Liver (tissue), 9 donors: Measurements from ENCODE around the gene STXBP1. TPM values are rescaled to one million over a fixed set of nuclear protein-coding genes. Genes with fewer than 3 reads are reported as not detected.

Experiments used
- DNase-seq: peaks from one replicate; pipeline ENCODE4 v3.0.0-alpha.2; 2017; ENCODE audit warnings: low spot score
- H3K27ac ChIP-seq, 2 donors: one replicate each; pipeline ENCODE4 v1.7.0; 2013; ENCODE audit warnings: inconsistent platforms in 2 of 2, low read length in 2 of 2, control low read depth in 1 of 2, low read depth in 1 of 2, mild to moderate bottlenecking in 1 of 2
- H3K27me3 ChIP-seq, 4 donors: one replicate each; pipeline versions ENCODE4 v1.6.1 to v1.7.0; 2013; ENCODE audit warnings: low read length in 3 of 4, inconsistent platforms in 1 of 4, mild to moderate bottlenecking in 1 of 4, moderate library complexity in 1 of 4; ENCODE audit not compliant: control insufficient read depth in 4 of 4, insufficient read depth in 4 of 4
- H3K36me3 ChIP-seq, 4 donors: one replicate each; pipeline versions ENCODE4 v1.6.1 to v1.7.0; 2013; ENCODE audit warnings: low read length in 3 of 4, mild to moderate bottlenecking in 3 of 4, low read depth in 1 of 4, moderate library complexity in 1 of 4; ENCODE audit not compliant: control insufficient read depth in 4 of 4, insufficient read depth in 3 of 4
- H3K4me1 ChIP-seq, 4 donors: one replicate each; pipeline versions ENCODE4 v1.6.1 to v1.7.0; 2013; ENCODE audit warnings: low read length in 3 of 4, mild to moderate bottlenecking in 3 of 4, moderate library complexity in 1 of 4; ENCODE audit not compliant: control insufficient read depth in 4 of 4, insufficient read depth in 4 of 4
- H3K4me3 ChIP-seq, 3 donors: one replicate each; pipeline versions ENCODE4 v1.6.1 to v1.7.0; 2013; ENCODE audit warnings: low read length in 3 of 3, control low read depth in 1 of 3, low read depth in 1 of 3, mild to moderate bottlenecking in 1 of 3
- H3K9ac ChIP-seq, 2 donors: one replicate each; pipeline ENCODE4 v1.7.0; 2013; ENCODE audit warnings: low read length in 2 of 2, mild to moderate bottlenecking in 2 of 2, moderate library complexity in 2 of 2, control low read depth in 1 of 2, low read depth in 1 of 2
- H3K9me3 ChIP-seq, 4 donors: one replicate each; pipeline versions ENCODE4 v1.6.1 to v1.7.0; 2013; ENCODE audit warnings: low read length in 3 of 4; ENCODE audit not compliant: control insufficient read depth in 4 of 4
- CTCF ChIP-seq: fragments of 150-350 bp; IDR thresholded peaks from 2 replicates; pipeline ENCODE4 v1.5.1; 2017; ENCODE audit warnings: improper control_type of control experiment, low read depth, low read length; ENCODE audit not compliant: missing input control
- FOXA1 ChIP-seq: IDR thresholded peaks from 2 replicates; pipeline ENCODE4 v1.6.1; 2016; ENCODE audit warnings: antibody characterized with exemption
- FOXA2 ChIP-seq: IDR thresholded peaks from 2 replicates; pipeline ENCODE4 v1.6.1; 2016; ENCODE audit warnings: antibody characterized with exemption
- HNF4A ChIP-seq, 2 donors: conservative IDR thresholded peaks; 2 replicates each; pipeline ENCODE4 v1.6.1; 2016; ENCODE audit warnings: antibody characterized with exemption in 2 of 2, mild to moderate bottlenecking in 2 of 2
- HNF4G ChIP-seq: IDR thresholded peaks from 2 replicates; pipeline ENCODE4 v1.6.1; 2016; ENCODE audit warnings: antibody characterized with exemption
- NR2F2 ChIP-seq: IDR thresholded peaks from 2 replicates; pipeline ENCODE4 v1.6.1; 2016; ENCODE audit warnings: antibody characterized with exemption
- RAD21 ChIP-seq, 2 donors: IDR thresholded peaks; 2 replicates each; pipeline ENCODE4 v1.6.1; 2016; ENCODE audit warnings: antibody characterized with exemption in 2 of 2, mild to moderate bottlenecking in 2 of 2
- RXRA ChIP-seq, 2 donors: IDR thresholded peaks; 2 replicates each; pipeline ENCODE4 v1.6.1; 2017 to 2018; ENCODE audit warnings: antibody characterized with exemption in 2 of 2, mild to moderate bottlenecking in 1 of 2
- SP1 ChIP-seq: IDR thresholded peaks from 2 replicates; pipeline ENCODE4 v1.6.1; 2018; ENCODE audit warnings: antibody characterized with exemption, mild to moderate bottlenecking
- TAF1 ChIP-seq: conservative IDR thresholded peaks from 2 replicates; pipeline ENCODE4 v1.6.1; 2016; ENCODE audit warnings: antibody characterized with exemption, mild to moderate bottlenecking
- YY1 ChIP-seq: IDR thresholded peaks from 2 replicates; pipeline ENCODE4 v1.6.1; 2016; ENCODE audit warnings: antibody characterized with exemption, mild to moderate bottlenecking
- WGBS: extraction: QIAGEN DNeasy Blood & Tissue Kit; methylation state at CpG from one replicate; pipeline ENCODE4 v1.1.7; 2013; 5-methylcytosine and 5-hydroxymethylcytosine counted together
- polyA plus RNA-seq, 2 donors: library from polyadenylated mRNA; stranded (reverse) in 1 of 2; unstranded in 1 of 2; fragments of 200-250 nt in 1 of 2; fragments of >200 nt in 1 of 2; fragmentation: Nextera tagmentation in 1 of 2; extraction: Ambion mirVana in 1 of 2; gene quantifications; one replicate each; pipeline versions ENCODE4 v1.2.1 to v1.2.3, GENCODE V29; 2013 to 2015
- total RNA-seq, 2 donors: library from RNA; depleted of rRNA; stranded (reverse); fragments of >200 nt; gene quantifications; one replicate each; pipeline ENCODE4 v1.2.3, GENCODE V29; 2014
- TF ChIP-seq, protein P1 (sequence below): IDR thresholded peaks from 2 replicates; pipeline ENCODE4 v1.6.1; 2016; ENCODE audit warnings: antibody characterized with exemption
- TF ChIP-seq, protein P2 (sequence below): IDR thresholded peaks from 2 replicates; pipeline ENCODE4 v1.6.1; 2016; ENCODE audit warnings: antibody characterized with exemption
- donor health status: healthy.
- donor health status: healthy.
- donor health status: healthy.
- donor health status: healthy.
- donor health status: healthy.

STXBP1 gene
- total and polyA plus RNA-seq, 4 donors, result 1.7 to 4.6 (median 2.3) TPM

- Histone ChIP-seq H3K9me3 (no peaks in the 10 kb centered on the region), H3K27ac (no peak overlapping the region), H3K27me3 (no peaks in the 10 kb centered on the region), H3K4me1 (no peaks in the 10 kb centered on the region), H3K4me3 (no peak overlapping the region), H3K36me3 (peaks cover 0 to 1% (median 0%) of the 10 kb centered on the region in 4 donors), H3K9ac (no peak overlapping the region)
- WGBS, result 79% methylated on average over 7 of the region's 7 CpGs
- DNase-seq, result no peak
- TF ChIP-seq FOXA1 (no peak), HNF4A (conservative IDR thresholded peaks at IDR 0.05) (no peak), CTCF (no peak), RAD21 (IDR thresholded peaks at IDR 0.05) (no peak), FOXA2 (no peak), RXRA (IDR thresholded peaks at IDR 0.05) (no peak)
- TF ChIP-seq, protein P1, sequence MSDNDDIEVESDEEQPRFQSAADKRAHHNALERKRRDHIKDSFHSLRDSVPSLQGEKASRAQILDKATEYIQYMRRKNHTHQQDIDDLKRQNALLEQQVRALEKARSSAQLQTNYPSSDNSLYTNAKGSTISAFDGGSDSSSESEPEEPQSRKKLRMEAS, result no peak
- TF ChIP-seq, protein P2, sequence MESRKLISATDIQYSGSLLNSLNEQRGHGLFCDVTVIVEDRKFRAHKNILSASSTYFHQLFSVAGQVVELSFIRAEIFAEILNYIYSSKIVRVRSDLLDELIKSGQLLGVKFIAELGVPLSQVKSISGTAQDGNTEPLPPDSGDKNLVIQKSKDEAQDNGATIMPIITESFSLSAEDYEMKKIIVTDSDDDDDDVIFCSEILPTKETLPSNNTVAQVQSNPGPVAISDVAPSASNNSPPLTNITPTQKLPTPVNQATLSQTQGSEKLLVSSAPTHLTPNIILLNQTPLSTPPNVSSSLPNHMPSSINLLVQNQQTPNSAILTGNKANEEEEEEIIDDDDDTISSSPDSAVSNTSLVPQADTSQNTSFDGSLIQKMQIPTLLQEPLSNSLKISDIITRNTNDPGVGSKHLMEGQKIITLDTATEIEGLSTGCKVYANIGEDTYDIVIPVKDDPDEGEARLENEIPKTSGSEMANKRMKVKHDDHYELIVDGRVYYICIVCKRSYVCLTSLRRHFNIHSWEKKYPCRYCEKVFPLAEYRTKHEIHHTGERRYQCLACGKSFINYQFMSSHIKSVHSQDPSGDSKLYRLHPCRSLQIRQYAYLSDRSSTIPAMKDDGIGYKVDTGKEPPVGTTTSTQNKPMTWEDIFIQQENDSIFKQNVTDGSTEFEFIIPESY, result no peak
These were observed 12.6 kb upstream of the STXBP1 start for GRCh38 chr9:127599550-127599891.

- no peak overlapping the region for H3K27ac ChIP-seq
- H3K4me3 ChIP-seq, result no peak overlapping the region
- no peak overlapping the region for H3K9ac ChIP-seq
- TF ChIP-seq HNF4G (no peak), CTCF (no peak), FOXA2 (no peak), HNF4A (conservative IDR thresholded peaks at IDR 0.05) (no peak), RAD21 (IDR thresholded peaks at IDR 0.05) (no peak), YY1 (no peak), FOXA1 (no peak), TAF1 (no peak)
- TF ChIP-seq, protein P1, result no peak
- H3K36me3 ChIP-seq, result no peaks in the 10 kb centered on the region
- no peaks in the 10 kb centered on the region for H3K27me3 ChIP-seq
- WGBS, result 93% methylated on average over 3 of the region's 3 CpGs
- H3K9me3 ChIP-seq, result no peaks in the 10 kb centered on the region
- no peak for DNase-seq
- H3K4me1 ChIP-seq, result peaks cover 2 to 3% (median 2%) of the 10 kb centered on the region in 4 donors
These were observed 8.9 kb upstream of the STXBP1 start for GRCh38 chr9:127603226-127603625.

- Histone ChIP-seq H3K27me3 (no peaks in the 10 kb centered on the region), H3K4me1 (peaks cover 5 to 9% (median 7%) of the 10 kb centered on the region in 4 donors), H3K36me3 (no peaks in the 10 kb centered on the region), H3K4me3 (no peak overlapping the region), H3K27ac (no peak overlapping the region), H3K9me3 (no peaks in the 10 kb centered on the region), H3K9ac (no peak overlapping the region)
- 76% methylated on average over 1 of the region's 1 CpG for WGBS
- no peak for DNase-seq
- TF ChIP-seq, protein P1, result no peak
- TF ChIP-seq FOXA2 (no peak), RAD21 (IDR thresholded peaks at IDR 0.05) (no peak), NR2F2 (no peak), HNF4G (no peak), CTCF (no peak), SP1 (no peak), TAF1 (no peak)
- TF ChIP-seq, protein P2, result no peak
These were observed 6.0 kb upstream of the STXBP1 start for GRCh38 chr9:127606043-127606442.
